NCI-H2029 (cell line): Measurements from ENCODE around the gene KRT2.
A peak's percentile ranks its signal among the peaks of the same experiment; 100 is the strongest.

Experiments used
- DNase-seq: peaks from one replicate; lab custom pipeline; 2025; lab: John Stamatoyannopoulos, UW

Gene KRT2

DNA sequence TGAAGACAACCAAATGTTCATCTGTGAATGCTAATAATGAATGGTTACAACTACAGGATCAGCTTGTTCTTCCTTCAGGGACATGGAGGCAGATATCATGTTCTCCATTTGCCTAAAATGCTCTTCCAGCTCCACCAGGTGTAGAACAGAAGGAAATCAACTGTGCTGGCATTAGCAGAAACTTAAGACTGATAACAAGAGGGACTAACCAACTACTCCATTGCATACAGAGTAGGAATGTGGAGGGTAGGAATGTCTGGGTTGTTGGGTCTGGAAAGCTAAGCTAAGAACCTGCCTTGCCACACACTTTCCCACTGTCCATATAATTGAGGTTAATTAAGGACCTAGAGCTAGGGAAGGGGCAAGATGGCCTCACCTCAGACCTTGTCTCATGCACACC lies 11.4 kb upstream of the KRT2 start:
- no peak for DNase-seq

DNA sequence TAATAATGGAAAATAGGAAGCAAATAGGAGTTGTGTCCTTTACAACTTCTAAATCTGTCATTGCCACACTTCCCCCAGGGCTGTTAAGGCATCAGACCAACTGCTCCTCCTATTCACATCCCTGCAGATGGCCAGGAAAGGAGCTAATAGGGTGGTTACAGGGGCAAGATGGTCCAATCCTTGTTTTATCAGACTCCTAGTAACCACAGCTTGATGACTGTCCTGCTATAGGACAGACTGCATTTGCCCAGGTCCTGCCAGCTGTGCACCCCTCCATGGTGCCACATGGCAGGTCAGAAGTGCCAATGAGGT lies 10.9 kb upstream of the KRT2 start:
- no peak for DNase-seq

DNA sequence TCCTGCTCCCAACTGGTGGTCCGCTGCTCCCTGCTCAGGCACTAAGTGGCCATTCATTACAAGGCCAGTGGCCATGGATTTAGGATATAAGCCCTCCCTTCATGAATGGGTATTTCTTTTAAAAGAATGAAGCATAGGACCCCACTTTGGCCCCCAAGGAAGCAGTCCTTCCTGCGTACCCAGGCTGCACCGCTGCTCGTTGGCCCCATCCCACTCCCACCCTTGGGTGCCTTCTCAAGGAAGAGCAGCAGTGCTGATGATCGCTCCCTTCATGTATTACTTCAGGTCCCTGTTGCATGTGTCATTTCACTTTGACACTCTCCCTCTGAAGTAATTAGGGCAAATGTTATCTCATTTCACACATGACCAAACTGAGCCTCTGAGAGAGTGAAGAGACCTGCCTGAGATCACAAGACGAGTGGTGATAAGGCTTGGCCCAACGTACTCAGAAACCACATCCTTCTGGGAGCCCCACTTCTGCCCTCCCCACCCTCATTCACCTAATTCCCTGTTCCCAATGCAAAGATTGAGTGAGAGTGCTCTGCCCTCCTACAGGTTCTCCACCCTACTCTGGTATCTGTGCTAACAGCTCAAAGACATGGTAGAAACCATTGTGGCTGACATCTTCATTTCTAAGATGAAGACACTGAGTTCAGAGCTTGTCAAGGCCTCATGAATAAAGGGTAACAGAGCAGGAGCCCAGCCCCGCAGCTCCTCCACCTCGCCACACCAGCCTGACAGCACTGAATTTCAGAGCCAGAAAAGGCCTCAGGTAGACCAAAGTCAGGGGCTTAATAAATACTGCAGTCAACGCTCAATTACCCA lies 10.3 kb upstream of the KRT2 start:
- DNase-seq = no peak

- DNase-seq = no peak
These were observed 9.7 kb upstream of the KRT2 start for GRCh38 chr12:52661668-52662067.

- no peak for DNase-seq
These were observed 9.0 kb upstream of the KRT2 start for GRCh38 chr12:52660934-52661499.

DNA sequence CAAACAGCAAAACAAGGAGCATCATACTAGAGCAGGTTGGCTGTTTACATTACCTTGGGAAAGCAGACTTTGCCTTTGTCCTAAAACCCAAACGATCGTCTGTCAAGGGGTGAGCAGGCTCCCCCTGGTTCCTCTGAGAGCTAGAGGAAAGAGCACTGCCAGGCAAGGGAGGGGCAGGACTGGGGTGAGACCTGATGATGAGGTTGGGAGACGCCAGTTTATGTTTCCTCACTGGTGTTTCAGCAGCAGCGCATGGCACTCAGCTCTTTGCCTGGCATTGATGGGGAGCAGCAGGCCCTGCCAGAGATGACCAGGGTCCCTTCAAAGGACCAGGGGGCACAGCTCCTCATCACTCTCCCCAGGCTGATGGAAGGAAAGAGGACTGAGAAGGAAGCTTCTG lies 7.9 kb upstream of the KRT2 start:
- no peak for DNase-seq

GRCh38 chr12:52659395-52659794 lies 7.4 kb upstream of the KRT2 start:
- DNase-seq = no peak

GRCh38 chr12:52658196-52658595 lies 6.2 kb upstream of the KRT2 start:
- DNase-seq = no peak

GRCh38 chr12:52657250-52657902 lies 5.4 kb upstream of the KRT2 start:
- no peak for DNase-seq

DNA sequence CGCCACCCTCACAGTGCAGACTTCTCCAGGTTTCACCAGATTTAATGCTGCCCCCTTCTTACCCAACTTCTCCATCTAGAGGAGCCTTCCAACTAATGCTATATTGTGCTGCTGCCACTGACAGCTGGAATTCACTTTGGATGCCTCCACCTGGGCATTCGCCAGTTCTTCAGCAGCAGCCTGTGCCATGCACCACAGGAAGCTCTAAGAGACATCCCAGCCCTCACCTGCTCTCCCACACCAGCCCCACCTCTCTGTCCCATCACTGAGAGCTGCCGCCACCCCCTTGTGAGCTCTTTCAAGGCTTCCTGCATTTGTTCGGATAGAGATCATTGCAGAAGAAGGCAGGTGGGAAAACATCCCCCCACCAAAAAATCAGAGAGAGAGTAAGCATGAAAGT lies 4.6 kb upstream of the KRT2 start:
- DNase-seq = no peak

- DNase-seq = peak; percentile 76
These were observed 3.7 kb upstream of the KRT2 start for GRCh38 chr12:52655720-52656124.

DNA sequence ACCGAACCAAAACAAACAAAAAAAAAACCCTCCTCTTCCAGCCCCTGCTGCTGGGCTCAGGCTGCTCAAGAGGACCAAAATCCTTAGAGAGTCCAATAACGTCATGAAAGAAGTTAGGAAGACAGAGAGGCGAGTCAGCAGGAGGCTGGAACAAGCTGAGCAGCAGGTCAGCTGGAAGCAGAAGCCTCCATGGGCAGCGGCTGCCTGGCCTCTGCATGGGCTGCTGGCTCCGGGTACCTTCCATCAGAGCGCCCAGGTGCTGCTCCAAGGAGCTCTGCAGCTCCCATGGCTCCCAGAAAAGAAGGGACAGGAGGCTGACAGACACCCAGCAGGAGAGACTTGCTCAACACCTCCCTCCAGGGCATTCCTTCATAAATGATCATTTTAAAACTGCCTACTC lies 3.2 kb upstream of the KRT2 start:
- no peak for DNase-seq

DNA sequence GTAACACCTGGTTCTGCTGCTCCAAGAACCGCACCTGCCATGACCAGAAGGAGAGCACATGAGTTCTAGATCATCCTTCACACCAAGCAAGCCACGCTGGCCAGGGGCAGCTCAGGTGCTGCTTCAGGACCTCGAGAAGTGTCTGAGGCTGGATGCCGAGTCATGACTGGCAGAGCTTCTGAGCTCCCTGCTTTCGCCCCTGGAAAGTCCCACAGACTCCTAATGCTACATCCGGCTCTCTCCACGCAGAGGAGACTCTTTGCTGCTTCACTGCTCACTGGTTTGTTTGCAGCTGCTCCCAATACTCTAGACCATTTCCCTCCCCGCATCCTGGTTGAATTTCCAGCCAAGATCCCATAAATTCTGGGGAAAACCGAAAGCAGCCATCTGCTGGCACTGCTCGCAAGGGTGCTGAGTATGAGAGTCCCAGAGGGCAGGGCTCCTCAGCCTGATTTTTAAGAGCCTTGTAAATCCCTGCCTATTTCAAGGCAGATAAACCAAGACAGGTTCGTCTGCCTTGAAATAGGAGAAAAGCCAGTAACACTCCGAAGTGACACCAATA lies 1.4 kb downstream of the KRT2 start:
- DNase-seq = peak; percentile 23

- DNase-seq = no peak
These were observed 2.9 kb downstream of the KRT2 start for GRCh38 chr12:52649066-52649465.

- no peak for DNase-seq
These were observed 3.9 kb downstream of the KRT2 start for GRCh38 chr12:52648012-52648550.

- DNase-seq = no peak
These were observed 4.4 kb downstream of the KRT2 start for GRCh38 chr12:52647601-52648000.

GRCh38 chr12:52646613-52647012 lies 5.4 kb downstream of the KRT2 start:
- no peak for DNase-seq

DNA sequence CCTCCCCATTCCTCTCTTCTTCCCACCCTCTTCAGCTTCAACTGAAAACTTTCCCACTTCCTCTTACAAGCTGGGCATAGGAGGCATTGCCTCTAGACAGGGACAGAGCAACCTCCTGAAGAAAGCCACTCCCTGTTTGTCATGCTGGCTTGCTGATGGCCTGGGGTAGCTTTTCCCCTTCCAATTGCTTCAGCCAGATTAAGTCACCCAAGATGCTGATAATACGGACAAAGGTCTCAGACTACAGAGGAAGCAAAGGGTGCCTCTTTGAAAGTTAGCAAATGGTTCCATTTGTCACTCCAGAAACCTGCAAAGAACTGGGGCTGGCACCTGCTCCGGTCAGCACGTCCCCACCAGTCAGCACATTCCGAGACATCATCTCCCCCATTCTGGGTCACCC lies 6.0 kb downstream of the KRT2 start:
- DNase-seq = no peak

DNA sequence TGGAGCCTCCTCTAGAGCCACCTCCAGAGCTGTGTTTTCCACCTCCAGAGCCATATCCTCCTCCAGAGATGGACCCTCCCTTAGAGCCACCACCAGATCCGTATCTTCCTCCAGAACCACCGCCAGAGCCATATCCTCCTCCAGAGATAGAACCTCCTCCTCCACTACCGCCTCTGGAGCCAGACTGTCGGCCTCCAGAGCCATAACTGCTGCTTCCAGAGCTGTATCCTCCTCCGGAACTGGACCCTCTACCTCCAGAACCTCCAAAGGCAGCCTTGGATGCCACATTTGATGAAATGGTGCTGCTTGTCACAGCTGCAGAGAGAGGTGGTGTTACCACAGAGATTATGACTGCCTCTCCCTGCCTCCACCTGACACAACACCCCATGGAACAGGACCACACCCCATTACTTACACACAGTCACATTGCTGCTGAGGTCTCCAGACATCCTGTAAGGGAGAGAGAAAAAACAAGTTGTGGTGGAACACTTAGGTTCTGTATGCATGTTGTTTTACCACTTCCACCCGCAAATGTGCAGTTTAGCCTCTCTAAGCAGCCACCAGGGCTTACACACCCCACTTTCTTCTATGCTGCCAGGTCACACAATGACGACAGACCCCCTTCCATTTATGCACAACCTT lies 6.8 kb downstream of the KRT2 start:
- no peak for DNase-seq

DNA sequence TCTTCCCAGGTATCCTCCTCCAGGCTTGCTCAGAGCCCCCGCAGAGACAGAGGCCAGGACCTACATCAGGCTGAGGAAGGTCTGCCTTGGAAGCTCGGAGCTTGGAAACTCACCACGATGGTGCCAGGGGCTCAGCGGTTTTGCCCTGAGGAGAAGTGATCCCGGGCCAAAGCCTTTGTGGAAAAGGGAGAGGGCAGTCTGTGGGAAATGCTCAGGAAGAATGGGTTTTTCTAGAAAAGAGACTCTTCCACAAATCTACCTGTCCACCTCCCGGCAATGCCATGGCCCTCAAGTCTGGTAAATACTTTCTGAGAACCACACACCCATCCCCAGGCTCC lies 8.0 kb downstream of the KRT2 start:
- no peak for DNase-seq

DNA sequence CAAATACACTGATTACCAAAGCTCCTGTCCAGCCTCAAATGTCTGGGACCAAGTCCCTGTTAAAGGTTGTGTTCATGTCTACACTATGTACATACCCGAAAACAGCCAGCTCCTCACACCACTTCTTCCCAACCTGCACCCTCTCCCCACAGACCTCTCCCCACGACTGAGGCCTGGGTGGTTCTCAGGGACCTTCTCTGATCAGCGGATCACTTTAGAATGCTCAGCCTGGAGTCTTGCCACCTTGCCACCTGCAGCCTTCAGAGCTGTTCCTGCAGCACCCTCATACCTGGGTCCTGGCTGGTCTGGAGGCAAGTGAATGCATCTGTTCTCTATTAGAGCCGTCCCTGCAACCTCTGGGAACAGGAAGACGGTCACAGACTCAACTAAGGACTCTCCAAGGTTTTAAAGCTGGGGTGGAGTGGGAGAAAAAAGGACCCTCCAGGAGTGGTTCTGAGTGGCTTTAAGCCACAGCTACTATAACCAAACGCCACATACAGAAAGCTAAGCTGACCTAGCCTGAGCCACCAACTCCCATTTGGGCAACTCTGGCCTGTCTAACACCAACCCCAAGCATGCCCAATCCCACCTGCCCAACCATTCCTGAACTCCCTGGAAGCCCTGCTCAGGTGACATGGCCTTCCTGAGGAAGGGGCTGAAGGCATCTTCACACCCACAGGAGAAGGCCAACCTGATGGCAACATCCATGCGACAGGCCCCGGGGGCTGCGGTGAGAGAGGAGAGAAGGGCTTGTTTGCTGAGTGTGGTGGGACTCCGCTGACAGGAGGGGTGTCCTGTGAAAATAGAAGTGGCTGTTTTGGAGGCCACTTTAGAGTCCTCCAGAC lies 8.6 kb downstream of the KRT2 start:
- no peak for DNase-seq

GRCh38 chr12:52641468-52641867 lies 10.5 kb downstream of the KRT2 start:
- DNase-seq = no peak
